ENCODE measurements around the gene GABRD.
A peak's percentile ranks its signal among the peaks of the same experiment; 100 is the strongest.

GABRD gene

DNA sequence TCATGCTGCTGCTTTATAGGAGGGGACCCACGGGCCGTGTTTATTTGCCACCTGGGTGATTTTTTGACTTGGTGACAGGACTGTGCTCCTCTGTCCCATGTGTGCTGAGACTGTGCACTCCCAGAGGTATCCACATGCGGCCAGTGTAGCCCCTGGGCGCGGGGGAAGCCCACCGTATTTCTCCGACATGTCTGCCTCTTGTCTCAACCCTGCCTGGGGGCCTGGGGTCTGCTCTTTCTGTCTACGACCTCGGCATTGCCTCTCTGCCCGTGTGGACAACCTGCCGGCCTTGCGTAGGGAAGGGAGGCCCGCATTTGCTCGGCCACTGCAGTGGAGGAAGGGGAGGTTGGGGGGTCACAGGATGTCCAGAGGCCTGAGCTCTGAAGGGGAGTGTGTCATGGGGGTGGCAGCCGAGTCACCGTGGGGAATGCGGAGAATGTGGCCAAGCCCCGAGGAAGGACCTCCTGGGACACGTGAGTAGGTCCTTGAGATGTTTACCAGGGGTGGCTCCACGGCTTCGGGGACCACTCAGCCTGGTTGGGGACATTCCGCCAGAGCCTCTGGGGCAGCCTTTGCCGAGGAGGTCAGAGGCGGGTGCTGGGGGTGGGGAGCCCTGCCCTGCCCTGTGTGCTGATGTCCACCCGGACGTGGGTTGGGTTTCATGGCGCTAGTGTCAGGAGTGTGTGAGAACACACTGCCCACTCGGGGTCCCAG lies 42.1 kb downstream of the GABRD start:
- no peak for DNase-seq
- intact Hi-C loops (cut with DNase I), result no loop called here

GRCh38 chr1:2065699-2066098 lies 46.6 kb downstream of the GABRD start:
- no peak for DNase-seq

DNA sequence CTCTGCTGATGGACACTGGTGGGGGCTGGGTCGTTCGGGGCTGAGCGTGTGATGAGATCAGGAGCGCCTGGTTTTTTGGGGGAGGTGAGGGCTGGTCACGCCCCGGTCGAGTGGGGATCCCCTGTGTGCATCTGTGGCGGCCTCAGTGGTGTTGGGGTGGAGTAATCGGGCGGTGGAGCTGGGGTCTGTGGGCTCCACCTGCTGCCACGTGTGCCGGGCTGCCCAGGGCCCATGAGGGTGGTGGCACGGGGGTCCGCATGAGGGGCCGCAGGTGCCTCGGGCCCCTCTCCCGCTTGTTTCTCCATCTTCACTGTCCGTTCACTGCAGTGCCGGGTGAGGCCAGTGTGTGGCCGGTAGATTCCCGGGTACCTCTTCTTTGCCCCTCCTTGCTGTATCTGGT lies 48.2 kb downstream of the GABRD start:
- intact Hi-C loops (cut with DNase I), result no loop called here
- DNase-seq, result no peak

More at GRCh38 chr1:2065699-2066098, 46.6 kb downstream of the GABRD start:
- intact Hi-C loops (cut with DNase I), result no loop called here

DNA sequence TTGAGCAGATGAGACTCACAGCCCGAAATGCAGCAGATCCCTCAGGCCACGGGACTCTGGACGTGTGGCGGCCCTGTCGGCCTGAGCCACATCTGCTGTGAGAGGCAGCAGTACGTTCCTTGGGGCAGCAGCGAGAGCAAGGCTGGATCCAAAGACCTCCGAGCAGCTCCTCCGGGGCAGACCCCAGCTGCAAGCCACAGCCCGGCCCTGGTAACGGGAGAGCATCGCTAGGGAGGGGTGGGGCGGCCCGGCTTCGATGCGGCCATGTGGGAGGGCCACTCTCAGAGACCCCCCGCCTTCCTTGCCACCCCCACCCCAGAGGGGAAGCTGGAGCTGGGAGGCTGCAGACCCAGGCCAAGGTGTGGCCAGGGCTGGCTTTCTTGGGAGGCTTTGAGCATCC lies 48.8 kb downstream of the GABRD start:
- DNase-seq, result no peak
- intact Hi-C loops (cut with DNase I), result no loop called here

DNA sequence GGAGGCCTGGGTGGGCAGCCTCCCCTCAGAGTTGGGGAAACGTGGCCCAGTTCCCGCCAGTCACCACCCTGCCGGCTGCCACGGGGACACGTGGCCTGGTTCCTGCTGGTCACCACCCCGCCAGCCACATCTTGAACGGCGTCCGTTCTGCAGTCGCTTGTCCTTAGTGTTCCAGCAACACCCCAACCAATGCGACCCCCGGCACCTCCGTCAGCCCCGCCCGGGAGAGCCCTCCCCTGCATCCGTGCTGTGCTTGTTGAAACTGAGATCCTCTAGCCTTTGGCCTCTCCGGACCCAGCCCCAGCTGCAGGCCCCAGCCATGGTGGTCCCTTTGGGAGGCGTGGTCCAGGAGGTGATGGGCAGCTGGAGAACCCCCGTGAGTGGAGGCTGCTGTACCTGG lies 49.8 kb downstream of the GABRD start:
- DNase-seq, result no peak
- intact Hi-C loops (cut with DNase I), result no loop called here

- intact Hi-C loops (cut with DNase I), result no loop called here
- DNase-seq, result no peak
These were observed 50.9 kb downstream of the GABRD start for GRCh38 chr1:2070016-2070415.

DNA sequence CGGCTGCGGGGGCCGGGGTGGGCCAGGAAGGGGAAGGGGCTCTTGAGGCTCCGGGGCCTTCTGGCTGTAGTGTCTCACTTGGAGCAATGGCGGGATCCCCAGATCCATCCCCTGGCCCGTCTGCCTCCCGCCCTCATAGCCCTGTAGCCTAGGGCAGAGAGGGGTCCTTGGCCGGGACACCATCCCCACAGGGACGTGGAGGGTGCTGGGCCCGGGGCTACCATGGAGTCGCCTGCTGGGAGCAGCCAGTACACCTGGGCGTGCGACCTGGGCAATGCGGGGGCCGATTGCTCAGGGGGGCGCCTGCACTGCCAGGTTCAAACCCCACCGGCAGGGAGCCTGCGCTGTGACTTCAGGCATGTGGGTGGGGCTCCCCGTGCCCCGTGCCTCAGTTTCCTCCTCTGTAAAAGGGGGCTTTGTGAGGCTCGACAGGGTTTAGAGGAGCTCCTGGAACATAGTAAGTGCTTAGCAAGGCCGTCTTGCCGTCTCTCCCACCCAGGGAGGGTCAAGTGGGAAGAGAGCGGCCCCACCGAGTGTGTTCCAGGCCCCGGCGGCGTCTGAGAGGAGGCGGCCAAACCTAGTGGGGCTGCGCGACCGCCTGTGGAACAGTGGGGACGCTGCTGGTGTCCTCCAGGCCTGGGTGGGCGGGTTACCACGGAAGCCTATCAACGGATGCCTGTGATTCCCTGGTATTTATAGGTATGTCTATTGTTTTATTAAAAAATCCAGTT lies 51.8 kb downstream of the GABRD start:
- intact Hi-C loops (cut with DNase I), result no loop called here

DNA sequence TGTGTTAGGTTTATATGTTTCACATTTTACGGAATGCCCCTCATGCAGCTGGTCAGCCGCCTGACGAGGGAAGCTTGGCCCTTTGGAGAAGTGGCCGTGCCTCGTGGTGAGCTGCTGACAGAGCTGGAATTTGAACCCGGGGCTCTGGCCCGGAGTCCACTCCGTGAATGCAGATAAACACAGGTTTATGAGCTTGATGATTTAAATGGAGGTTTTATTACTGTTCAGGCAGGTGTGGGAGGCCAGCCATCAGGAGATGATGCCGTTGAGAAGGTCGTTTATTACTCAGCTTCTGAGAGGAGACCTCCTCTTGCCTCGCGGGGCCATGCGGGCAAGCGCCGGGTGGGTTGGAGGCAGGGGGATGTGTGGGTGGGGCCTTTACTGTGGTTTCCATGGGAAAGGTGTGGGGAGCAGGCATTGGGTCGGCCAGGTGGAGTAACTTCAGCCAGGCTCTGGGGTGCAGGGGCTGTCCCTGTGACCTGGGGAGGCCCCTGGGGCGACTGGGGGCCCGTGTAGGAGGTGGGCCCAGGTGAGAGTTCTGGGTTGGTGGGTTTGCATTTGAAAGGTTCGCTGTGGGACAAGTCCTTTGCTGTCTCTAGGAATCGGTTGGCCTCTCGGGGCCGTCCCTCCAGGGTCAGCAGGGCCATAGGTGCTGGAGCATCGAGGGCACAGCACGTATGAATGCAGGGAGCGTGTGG lies 53.1 kb downstream of the GABRD start:
- DNase-seq, result no peak
- intact Hi-C loops (cut with DNase I), result no loop called here

More for the DNA sequence above, 51.8 kb downstream of the GABRD start:
- DNase-seq, result no peak

DNA sequence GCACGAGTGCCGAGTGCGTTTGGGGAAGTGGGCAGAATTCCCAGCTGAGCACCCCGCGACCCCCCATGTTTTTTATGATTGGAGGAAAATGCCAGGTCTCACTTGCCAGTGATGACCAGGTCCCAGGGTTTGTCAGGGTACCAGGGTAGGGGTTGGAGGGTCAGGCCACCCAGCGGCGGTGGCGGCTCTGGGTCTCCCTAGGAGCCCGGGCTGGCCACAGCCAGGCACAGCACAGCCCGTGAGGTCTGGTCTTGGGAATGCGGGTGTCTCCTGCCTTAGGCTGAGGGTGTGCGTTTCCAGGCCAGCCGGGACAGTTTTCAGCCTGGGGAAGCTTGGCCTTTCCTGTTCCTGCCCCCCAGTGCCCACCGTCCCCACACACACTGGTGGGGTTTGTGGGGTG lies 53.7 kb downstream of the GABRD start:
- no peak for DNase-seq
- intact Hi-C loops (cut with DNase I), result no loop called here

DNA sequence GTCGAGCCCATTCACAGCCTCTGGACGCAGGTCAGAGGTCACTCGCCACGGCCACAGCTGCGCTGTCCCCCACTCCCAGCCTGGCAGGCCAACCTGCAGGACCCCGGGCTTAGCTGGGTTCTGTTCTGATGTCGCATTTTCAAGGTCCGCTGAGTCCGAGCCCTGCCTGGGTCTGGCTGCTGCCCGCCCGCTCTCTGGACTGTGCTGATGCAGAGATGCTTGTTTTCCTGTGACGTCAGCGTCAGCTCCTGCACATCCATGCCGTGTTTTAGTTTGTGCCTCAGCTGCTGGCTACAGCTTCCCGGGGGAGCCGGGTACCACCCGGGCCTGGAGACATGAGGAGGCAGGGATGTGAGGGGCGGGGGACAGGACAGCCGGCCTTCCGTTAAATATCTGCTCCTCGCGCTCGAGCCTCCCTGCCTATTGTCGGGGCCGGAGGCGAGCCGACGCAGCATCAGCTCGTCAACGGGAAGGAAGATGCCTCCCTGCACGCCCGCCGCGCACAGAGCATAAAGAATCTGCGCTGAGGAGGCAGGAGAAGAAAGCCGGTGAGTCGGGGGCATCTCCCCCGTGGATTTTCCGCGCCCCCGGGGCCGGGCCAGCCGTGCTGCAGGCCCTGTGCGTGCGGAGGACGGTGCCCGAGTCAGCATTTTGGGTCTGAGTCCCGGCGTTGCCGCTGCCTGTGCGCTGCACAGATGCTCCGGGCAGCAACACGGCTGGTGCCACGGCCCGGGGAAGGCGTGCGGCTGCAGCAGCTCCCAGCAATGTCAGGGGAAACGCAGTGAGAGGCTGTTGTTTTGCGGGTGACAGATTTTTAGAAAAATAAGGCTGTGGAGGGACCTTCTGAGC lies 54.5 kb downstream of the GABRD start:
- intact Hi-C loops (cut with DNase I), result no loop called here
- peak; percentile 71 to 95 (median 88) for DNase-seq

DNA sequence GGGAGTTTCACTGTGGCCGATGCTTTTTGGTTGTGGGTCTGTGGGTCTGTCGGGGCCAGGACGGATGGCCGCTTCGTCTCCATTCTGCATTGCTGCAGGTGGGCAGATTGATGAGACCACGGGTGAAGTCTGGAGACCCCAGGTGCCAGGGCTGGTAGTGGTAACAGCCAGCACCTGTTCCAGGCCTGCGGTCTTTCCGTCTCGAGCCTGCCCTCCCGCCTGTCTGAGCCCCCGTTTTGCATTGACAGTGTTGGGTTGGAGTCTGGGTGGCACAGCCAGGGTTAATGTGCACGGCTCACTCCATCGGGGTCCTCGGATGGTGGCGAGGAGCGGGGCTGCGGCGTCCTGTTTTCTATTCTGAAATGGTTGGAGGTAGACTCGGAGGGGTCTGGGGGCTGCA lies 55.3 kb downstream of the GABRD start:
- intact Hi-C loops (cut with DNase I), result no loop called here
- peak in 1 of 42 donors; percentile 31 for DNase-seq

DNA sequence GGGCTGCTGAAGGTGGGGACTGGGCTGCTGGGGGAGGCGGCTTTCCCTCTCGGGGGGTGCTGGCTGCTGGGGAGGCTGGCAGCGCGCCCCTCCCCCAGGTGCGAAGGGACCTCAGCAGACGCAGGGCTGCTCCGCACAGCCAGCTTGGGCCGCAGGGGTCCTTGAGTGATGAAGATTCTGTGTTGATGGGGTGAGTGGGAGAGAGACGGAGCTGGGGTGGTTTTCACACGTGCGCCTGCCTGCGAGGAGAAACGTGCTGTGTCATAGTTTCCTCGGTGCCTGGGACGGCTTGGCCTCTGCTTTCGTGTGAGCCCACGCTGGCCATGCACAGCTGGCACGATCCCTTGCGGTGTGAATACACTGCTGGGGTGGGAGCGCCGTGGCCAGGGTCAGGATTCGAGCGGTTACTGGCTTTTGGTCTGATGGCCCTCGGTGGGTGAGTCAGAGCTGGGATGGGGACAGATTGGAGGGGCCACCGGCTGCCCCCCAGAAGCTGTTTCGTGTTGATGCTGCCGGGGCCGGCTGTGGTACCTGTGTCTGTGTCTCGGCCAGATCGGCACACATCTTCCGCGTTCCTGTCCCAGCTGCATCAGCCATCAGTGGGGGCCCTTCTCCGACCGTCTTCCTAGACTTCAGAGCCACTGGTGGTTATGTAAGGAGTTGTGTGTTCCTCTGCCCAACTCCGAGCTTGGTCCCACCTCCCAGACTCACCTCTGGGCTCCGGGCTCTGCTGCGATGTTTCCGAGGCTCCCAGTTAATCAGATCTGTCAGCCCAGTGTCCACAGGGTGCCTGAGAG lies 56.0 kb downstream of the GABRD start:
- peak in 39 of 42 donors; percentile 44 to 77 (median 60) for DNase-seq
- intact Hi-C loops (cut with DNase I), result no loop called here

DNA sequence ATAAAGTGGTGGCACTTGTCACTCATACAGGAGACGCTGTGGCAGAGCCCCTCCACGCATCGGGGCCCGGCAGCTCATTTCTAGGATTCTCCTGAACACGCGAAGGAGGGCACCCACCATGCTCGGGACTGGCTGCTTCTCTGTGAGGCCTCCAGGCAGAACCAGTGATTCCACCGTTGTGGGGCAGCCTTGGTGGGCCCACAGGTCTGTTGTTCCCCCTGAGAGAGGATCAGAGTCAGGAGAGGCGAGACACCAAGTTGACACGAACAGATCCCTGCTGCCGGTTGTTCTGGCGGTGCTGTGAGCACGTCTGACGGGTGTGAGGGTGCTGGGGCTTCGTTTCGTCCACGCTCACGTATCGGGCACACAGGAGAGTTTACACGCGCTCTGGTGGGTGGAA lies 57.7 kb downstream of the GABRD start:
- DNase-seq, result no peak
- intact Hi-C loops (cut with DNase I), result no loop called here

- DNase-seq, result no peak
- intact Hi-C loops (cut with DNase I), result no loop called here
These were observed 59.0 kb downstream of the GABRD start for GRCh38 chr1:2078170-2078569.

DNA sequence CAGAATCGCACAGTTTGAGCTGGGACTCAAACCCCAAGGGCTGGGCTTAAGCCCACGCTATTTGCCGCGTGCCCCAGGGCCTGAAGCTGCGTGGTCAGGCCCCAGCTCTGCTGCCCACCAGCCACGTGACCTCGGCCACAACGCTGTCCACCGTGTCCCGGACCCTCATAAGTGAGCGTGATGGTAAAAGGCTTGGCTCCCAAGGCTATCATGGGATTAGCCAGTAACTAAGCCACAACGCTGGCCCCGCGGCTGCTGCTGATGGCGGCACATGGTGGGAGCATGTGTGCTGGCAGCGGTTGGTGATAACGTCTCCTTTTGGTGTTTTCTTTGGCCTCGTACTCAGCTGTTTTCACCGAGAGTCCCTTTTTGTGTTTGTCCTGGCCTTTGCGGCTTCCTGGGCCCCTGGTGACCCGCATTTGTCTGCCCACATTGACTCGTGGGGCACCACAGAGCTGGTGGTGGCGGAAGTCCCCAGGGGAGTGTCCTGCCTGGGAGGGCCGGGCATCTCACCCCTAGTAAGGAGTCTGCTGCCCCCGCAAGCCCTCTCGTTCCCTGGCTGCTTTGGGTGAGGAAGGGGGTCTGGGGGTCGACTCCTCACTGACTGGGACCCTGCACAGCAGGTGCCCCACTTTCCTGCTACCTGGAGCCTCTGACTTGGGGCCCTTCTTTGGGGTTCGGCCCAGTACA lies 60.4 kb downstream of the GABRD start:
- intact Hi-C loops (cut with DNase I), result no loop called here
- DNase-seq, result no peak

GRCh38 chr1:2080140-2080539 lies 61.0 kb downstream of the GABRD start:
- DNase-seq, result no peak
- intact Hi-C loops (cut with DNase I), result no loop called here
